Measurements from ENCODE around the gene SLC8A2.

SLC8A2 gene

DNA sequence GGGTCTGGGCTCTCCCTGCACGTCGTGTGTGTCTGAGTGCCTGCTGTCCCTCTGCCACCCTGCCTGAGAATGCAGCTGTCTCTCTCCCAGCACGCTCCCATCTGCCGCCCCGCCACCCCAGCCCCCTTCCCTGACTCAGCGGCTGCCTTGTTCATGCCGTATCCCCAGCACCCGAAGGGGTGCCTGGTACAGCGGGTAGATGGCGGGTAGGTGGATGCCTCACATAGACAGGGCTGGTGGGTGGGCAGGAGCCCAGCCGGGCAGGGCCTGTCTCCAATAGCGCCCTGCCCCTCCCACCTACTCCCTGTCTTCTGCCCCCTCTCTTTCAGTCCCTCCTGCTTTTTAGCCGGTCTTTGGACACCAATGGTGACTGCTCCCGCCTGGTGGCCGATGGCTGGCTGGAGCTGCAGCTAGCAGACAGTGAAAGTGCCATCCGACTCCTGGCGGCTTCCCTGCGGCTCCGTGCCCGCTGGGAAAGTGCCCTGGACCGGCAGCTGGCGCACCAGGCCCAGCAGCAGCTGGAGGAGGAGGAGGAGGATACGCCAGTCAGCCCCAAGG is 92.2 kb downstream of the SLC8A2 start:
- no peak for DNase-seq (ENCODE audit: low read depth)

- no peak for DNase-seq (ENCODE audit: low read depth)
These were observed 93.4 kb downstream of the SLC8A2 start for GRCh38 chr19:47378246-47378645.

Measured in activated T-helper 1 cell treated with Interleukin-2 at 50 U/mL for 16 hours (primary cell).